RKO (cell line): Measurements from ENCODE around the gene NEK6.

Source experiments
- DNase-seq: peaks from one replicate; pipeline ENCODE4 v3.0.0-alpha.2; 2016; ENCODE audit warnings: low spot score

Gene NEK6

DNA sequence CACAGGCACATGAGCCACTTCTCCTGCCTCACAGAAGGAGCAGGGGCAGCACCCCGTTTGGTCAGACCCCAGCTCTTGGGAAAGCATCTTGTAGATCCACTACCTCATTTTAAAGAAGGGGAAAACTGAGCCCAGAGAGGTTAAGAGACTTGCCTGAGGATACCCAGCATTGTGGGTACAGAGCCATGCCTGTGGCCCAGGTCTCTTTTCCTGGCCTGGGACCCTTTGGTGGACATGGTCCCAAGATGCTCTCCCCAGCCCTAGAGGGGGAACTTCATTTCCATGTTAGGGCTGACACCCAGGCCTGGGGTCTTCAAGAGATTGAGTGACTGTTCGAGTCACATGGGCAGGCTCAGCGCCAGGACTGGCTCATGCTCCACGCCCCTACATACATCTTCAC lies 64.2 kb downstream of the NEK6 start:
- no peak for DNase-seq

DNA sequence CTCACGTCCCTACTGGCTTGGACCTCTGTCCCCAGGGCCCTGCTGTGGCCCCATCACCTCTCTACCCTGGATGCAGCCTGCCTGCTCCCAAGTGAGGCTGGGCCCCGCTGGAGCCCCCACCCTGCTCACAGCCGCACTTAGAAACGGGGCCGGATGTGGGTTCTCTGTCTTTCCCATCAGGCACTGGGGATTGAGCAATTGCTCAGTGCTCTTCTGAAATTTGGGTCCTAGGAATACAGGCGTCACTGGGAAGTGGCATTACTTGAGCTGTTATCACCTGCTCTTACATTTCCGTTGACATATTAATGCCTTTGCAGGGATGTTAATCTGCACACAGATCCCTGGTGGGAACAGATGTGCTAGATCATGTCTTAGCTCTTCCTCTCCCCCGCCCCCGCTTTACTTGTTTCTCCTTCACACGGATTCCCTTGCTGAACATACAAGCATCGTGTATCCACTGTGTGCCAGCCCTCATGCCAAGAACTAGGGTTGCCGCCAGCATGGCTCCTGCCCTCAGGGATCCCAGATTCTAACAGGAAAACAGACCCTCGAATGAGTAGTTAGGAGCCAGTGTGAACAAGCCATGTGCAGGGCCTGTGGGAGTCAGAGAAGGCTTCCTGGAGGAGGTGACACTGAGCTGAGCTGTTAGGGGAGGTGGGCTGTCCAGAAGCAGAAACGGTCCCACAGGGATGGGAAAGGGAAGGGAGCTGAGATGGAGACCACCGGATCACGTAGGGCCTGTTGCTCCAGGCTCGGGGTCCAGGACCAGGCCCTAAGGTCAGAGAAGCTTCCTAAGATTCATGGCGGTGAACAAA lies 65.1 kb downstream of the NEK6 start:
- DNase-seq = no peak

DNA sequence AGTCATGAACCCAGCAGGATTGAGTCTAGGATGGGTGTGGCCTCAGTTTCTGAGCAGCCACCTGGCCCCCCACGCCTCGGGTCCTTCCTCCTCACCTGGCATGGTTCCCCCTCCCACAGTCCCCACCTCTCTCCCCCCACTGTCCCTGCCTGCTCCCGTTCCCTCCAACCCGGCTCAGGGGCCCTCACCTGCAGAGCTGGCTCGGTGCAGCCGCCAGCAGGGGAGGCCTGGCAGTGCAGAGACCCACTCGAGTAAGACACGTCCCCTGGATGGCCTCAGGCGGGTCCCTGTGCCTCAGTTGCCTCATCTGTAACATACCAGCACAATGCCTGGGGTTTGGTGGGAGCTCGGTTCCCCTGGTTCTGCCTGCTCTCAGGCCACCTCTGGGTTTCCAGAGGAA lies 66.2 kb downstream of the NEK6 start:
- no peak for DNase-seq

DNA sequence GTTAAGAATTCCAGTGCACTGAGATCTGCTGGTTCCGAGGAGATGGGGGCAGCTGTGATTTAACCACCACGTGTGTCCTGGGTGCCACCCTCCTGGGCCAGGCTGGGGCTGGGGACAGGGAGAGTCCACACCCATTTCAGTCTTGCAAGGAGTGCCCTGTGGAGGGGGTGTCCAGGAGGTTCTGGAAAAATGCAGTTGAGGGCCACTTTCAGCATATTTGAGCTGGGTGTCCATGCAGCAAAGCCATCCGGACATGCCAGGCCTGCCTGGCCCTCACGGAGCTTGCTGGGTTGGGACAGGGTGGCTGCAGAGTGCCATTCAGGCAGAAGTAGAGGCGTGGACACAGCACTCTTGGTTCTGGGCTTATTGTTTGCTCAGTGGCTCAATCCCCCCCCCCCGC lies 68.1 kb downstream of the NEK6 start:
- DNase-seq = no peak

DNA sequence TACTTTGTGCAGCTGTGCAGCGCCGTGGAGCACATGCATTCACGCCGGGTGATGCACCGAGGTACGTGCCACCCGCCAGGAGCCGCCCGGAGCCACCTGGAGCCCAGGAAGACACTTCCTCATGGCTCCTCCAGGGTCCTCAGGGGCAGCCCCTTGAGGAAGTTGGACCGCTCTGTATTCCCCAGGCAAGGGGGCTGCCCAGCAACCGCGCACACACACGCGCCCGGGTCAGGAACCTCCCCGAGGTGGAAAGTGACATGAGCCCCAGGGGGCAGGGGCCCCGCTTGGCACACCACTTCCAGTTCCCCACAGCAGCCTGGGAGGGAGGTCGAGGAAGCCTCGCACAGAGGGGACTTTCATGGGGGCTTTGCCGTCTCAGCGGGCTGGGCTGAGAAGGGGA lies 68.6 kb downstream of the NEK6 start:
- no peak for DNase-seq

DNA sequence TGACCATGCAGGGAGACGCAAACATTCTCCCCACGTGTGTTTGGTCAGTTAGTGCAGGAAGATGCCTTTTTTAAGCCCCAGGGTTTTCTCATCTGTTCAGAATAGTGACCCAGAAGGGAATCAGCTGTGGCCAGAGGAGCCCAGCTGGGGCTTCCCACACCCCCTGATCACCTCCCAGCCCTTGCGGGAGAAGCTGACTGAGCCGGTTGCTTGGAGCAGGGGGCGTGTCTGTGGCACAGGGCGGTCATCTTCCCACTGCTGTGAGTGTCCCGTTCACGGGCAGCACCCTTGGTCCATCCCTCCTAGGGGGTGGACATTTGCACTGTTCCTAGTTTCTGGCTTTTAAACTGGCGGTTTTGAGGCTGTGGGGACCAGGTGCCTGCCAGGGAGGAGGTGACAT lies 69.7 kb downstream of the NEK6 start:
- no peak for DNase-seq

DNA sequence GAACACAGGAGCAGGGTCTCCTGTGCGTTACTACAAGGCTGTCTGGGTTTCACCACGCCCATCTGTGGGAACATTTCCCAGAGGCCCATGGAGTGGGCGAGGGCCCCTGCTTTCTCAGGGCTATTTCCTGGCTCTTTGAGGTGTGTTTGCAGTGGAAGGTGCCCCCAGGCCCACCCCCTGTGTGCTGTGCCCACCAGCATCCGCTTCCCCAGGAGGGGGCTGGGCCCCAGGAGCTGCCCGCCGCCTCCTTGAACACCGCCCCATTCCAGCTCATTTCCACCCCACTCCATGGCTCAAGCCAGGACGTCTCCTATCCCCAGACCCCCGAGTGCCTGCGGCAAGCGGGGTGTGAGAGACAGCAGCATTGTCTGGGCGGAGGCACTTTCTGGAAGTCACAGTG lies 70.5 kb downstream of the NEK6 start:
- DNase-seq = no peak

DNA sequence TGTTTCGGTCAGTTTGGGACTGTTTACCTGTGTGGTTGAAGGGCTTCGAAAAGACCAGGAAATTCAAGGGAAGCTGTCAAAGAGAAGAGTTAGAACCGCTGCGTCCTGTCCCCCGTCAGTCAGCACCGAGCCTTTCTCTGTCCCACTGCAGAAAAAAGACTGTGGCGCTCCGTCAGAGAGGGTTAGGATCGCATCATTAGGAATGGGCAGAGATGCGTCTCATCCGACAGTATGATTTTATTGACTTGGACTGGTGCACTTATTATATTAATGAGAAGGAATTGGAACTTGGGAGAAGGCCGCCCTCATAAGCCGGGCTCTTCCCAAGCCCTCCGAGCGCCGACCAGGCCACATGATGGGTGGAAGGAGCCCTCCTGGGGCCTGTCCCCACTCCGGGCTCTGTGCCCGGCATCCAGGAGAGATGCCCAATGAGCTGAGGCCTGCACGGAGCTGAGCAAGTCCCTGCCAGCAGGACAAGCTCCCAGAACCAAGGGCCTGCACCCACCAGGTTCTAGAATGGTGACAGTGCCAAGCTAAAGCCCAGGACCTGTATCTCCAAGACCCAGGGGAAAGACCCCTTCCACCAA lies 71.5 kb downstream of the NEK6 start:
- no peak for DNase-seq

DNA sequence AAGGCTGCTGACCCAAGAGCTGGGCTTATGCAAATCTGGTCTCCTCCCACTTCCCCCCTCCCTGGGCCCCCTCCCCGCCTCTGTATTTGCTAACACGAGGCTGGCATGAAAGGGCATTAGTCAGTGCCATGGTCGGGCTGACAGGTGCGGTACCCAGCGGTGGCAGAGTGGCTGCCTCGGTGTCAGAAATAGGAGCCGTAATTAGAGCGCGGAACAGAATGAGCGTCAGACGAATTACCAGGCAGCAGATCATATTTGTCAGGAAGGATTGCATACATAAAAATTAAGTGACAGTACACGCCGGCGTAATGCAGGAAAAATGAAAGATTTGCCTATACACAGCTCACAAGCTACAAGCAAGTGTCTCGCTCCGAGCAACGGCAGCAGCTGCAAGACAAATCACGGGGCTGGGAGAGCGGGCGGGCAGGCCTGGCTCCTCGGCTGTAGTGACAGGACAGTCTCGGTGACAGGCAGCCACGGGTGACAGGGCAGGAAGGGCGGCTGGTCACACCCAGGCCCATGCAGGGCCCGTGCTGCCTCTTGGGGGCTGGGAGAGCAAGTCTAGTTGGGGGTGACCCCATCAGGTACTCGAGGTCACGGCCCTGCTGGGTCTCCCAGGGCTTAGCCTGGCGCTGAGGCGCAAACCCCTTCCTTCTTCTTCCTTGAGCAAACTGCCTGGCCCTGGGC lies 72.4 kb downstream of the NEK6 start:
- DNase-seq = no peak

DNA sequence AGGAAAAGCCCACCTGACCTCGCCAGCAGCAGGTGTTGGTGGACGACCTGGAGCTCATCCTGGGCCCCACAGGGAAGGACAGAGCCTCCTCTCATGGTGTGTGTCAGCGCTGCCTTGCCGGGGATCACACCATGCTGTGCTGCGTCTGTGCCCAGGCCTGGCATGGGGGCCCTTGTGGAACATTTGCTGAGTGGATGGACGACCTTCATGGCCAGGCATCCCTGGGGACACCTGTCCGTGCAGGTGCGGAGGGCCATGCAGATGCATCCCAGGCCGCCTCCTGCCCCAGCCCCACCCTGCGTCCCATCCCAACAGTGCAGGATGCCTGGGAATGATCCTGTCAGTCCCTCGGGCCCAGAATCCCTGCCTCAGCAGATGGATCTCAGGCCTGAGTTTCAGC lies 73.8 kb downstream of the NEK6 start:
- DNase-seq = no peak

DNA sequence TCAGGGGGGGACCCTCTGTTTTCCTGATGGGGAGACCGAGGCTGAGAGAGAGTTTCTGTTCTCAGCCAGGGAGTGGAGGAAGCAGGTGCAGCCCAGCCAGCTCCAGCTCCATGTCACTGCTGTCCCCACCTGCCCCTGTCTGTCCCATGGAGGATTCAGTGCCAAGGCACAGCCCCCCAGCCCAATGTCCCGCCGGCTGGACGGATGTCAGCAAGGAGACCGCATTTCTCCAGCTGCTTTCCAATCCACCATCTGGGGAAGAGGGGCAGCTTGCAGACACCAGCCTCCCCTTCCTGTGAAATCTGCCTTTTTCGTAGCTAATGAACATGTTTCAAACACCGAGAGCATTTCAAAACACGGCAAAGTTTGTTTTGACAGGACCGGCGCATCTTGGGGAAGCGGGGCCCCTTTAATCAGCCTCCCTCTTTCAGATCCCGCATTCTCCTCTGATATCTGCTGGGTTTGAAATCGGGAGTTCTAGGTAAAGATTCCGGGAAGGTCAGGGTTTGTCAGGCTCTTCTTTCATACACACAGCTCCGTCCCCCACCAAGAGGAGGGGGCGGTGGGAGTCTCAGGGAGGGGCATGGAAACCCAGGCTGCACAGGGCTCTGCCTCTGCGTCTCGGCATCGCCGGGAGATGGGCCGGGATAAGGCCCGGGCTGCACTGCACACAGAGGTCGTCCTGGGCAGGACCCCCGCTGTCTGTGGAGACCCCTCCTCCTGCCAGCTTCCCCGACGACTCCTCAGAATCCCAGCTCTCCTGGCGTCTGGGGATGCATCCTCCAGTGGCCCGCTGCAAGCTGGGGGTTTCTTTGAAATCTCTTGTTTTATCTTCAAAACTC lies 74.8 kb downstream of the NEK6 start:
- no peak for DNase-seq

DNA sequence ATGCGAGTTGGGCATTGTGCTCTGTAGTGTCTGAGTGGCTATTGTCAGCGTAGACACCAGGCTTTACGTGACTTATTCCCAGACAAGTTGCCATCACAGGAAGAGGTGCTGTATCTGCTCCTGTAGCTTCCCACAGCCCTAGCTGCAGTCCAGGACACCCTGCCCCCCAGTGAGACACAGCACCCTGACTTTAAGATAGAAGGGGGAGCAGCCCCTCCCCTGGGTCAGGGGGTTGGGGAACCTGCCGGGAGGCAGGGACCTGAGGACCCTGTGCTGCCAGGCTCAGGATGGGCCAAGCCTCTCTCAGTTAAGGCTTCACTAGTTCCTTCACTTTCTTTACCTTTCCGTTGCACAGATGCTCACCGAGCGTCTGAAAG lies 75.4 kb downstream of the NEK6 start:
- no peak for DNase-seq

DNA sequence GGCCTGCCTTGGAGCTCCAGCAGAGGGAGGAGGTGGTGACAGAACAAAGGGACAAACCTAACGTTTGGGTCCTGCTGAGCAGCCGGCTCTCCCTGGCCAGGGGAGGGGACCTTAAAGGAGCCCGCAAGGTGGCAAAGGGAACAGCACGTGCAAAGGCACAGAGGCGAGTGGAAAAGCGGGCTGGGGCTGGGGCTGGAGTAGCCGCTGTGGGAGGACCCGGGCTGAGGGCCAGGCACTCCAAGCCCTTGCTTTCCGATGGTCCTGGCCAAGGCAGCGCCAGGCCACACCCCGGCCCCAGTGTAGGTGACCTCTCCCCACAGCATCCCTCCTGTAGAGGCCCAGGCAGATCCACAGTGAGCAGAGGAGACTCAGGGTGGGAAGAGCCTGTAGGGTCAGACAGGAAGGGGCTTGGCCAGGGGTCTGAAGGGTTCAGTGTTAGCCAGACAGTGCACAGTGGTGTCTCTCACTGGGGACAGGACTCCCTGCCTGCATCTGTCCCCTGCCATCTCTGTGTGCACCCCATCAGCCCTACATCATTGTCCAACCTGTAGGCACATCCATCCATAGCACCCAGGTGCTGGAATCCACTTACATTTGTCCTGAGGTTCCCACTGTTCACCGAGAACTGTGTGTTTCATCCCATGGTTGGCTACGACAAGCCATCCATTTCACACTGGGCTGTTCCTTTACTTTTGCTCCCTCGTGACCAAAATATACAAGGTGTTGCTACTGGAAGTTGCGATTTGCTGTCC lies 77.0 kb downstream of the NEK6 start:
- no peak for DNase-seq

DNA sequence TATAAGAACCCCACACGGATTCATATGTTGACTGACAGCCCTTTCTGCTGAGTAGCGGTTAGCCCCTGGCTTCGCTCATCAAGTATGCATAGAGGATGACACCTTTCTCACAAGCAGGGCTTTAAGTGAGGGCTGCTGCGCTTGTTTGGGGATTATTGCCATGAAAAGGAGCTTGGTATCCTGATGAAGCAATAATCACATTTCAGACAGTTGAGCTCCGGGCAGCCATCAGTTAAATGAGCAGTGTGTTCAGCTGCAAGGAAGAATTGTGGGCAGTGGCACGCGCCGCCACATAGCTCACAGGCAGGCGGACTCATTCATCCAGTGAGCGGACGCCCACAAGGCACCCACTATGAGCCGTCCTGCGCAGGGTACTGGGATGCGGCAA lies 77.6 kb downstream of the NEK6 start:
- no peak for DNase-seq

DNA sequence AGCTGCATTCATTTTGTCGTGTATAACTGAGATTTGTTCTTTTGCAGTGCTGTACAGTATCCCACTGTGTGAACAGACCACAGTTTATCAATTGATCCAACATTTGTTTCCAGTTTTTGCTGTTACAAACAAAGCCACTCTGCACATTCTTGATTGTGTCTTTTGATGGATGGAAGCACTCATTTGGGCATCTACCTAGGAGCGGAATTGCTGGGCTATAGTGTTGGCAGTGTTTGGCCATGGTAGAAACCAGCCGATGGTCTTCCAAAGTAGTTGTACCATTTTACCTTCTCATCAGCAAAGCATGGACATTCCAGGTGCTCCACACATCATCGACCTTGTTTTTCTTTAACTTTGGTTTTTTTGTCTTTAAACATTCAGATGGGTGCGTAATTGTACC lies 79.8 kb downstream of the NEK6 start:
- DNase-seq = no peak

DNA sequence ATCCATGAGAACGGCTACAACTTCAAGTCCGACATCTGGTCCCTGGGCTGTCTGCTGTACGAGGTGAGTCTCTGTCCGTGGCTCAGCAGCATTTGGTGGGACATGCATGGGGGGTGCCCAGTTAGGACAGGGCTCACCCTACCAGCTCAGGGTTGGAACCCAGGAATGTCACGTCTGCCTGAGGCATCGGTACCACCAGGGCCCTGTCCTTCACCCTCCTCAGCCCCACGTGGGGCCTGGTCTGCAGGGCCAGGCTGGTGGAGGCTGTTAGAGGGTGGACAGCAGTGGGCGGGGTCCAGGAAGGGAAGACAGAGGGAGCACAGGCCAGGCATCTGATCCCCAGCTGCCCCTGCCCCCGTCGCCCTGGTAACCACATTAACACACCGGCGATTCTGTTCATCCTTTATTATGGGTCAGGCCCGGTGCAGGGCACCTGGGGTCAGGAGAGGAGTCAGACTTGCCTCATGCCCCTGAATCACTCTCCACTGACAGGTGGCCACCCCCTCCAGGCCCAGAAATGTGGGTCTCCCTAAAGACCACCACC lies 81.9 kb downstream of the NEK6 start:
- DNase-seq = no peak

DNA sequence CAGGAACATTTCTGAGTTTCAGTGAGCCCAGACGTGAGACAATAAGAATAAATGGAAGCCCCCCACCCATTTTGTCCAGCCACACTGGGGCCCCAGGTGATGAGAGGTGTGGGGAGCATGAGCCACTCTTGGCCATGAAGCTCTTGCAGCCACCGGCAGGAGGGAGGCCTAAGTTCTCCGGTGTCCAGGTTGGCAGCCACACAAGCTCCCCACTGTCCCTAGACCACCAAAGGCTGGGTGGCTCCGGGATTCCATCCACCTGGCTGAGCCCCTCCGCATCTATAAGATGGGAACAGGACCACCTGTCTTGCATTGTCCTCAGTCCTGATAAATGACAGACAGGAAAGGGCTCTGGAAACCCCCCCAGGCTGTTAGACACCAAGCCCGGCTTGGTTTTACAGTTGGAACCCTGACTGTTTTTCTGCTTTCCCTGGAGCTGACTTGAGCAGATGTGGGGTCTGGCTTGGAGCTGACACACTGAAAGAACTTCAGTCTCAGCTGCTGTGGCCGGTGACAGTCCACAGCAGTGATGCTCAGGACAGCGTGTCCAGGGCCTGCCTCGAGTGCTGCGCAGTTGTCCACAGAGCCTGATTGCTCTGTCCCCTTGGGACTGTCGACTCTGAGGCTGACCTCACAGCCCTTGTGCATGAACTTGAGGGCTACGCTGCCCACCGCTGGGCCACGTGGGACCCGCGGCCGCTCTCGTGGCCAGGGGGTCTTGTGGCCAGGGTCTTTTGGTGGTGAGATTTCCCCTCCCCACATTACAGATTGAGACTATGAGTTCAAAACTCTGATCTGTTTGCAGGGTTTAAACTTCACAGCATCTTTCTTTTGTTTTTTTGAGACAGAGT lies 82.7 kb downstream of the NEK6 start:
- no peak for DNase-seq

DNA sequence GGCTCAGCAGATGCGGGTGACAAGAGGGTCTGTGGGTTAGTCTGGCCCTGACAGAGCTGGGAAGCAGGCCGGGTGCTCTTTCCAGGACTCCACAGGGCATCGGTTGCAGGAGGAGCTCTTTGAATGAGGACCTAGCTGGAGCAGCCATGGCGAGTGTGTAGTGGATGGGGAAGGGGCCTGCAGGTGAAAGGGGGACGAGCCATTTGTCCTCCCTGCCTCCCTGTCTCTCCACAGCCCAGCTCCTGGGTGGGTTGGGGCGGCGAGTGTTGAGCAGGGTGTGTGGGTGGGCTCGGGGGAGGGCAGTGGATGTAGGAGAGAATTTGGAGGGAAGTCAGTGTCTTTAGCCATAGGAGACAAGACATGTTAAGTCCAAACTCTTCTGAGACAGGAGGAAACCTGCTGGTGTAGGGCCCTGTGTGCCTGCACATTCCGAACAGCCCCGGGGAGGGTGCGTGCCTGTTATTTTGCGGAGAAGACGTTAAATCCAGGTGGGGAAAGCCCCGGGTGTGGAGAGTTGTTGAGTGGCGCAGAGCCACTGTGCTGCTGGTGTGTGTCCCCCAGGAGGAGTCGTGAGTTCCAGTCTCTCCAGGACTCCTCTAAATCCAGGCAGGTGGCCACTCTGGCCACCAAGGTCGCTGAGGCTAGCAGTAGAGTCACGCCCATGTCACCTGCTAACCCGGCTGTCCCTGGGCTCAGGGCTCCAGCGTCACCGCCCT lies 83.9 kb downstream of the NEK6 start:
- no peak for DNase-seq

DNA sequence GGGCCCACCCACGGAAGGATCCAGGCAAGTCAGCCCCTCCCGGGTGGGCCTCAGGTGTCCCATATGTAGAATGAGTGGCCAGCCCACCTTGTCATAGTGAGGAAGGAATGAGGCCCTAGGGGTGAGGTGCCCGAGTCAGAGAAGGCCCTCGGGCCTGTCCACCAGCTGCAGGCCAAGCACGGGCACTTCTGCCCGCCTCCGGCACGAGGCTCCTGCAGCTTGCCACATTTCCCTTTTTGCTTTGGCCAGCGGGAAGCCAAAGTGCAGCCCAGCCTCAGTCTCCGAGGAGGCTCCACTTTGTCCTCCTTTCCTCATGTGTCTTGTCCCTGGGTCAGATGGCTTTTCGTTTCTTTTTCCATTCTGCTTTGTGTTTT lies 84.6 kb downstream of the NEK6 start:
- no peak for DNase-seq
